HG03039 (cell line): Measurements from ENCODE around the gene CYP4A11.
"Not testable (repeated sequence)": the region's sequence is repeated elsewhere in the genome, so short reads cannot be mapped to it uniquely, and the experiment has no call there.

Experiments
- ATAC-seq: cut with Tn5 transposase; IDR thresholded peaks from one replicate; pipeline ENCODE4 v1.9.1; 2021; ENCODE audit warnings: mild to moderate bottlenecking, moderate library complexity; ENCODE audit not compliant: unreplicated experiment

Gene CYP4A11

GRCh38 chr1:46941135-46941694 lies at the start of gene CYP4A11:
TSS of gene CYP4A11 (minus strand) at chr1:46941476. CDS start at chr1:46941433, 43 bp downstream.
- ATAC-seq: no peak

- ATAC-seq: not testable (repeated sequence)
Observed at GRCh38 chr1:46990541-46990940, 49.3 kb upstream of the CYP4A11 start.

GRCh38 chr1:46983830-46984586 lies 42.7 kb upstream of the CYP4A11 start:
- ATAC-seq: no peak

- no peak for ATAC-seq
Observed at GRCh38 chr1:46983166-46983829, 42.0 kb upstream of the CYP4A11 start.

- no peak for ATAC-seq
Observed at GRCh38 chr1:46969014-46969619, 27.8 kb upstream of the CYP4A11 start.

GRCh38 chr1:46962272-46962671 lies 21.0 kb upstream of the CYP4A11 start:
- not testable (repeated sequence) for ATAC-seq

GRCh38 chr1:46961066-46961758 lies 19.9 kb upstream of the CYP4A11 start:
- no peak for ATAC-seq

GRCh38 chr1:46960250-46960649 lies 19.0 kb upstream of the CYP4A11 start:
- no peak for ATAC-seq

- not testable (repeated sequence) for ATAC-seq
Observed at GRCh38 chr1:46955116-46955515, 13.8 kb upstream of the CYP4A11 start.

- not testable (repeated sequence) for ATAC-seq
Observed at GRCh38 chr1:46953847-46954246, 12.6 kb upstream of the CYP4A11 start.

GRCh38 chr1:46949417-46949666 lies 8.1 kb upstream of the CYP4A11 start:
- not testable (repeated sequence) for ATAC-seq

GRCh38 chr1:46948629-46949416 lies 7.5 kb upstream of the CYP4A11 start:
- ATAC-seq: no peak

- ATAC-seq: not testable (repeated sequence)
Observed at GRCh38 chr1:46947706-46948105, 6.4 kb upstream of the CYP4A11 start.

- no peak for ATAC-seq
Observed at GRCh38 chr1:46942086-46942485, 810 bp upstream of the CYP4A11 start.

GRCh38 chr1:46940307-46940706 lies 969 bp downstream of the CYP4A11 start:
- ATAC-seq: no peak

- ATAC-seq: no peak
Observed at GRCh38 chr1:46937270-46937669, 4.0 kb downstream of the CYP4A11 start.

- no peak for ATAC-seq
Observed at GRCh38 chr1:46936788-46937187, 4.5 kb downstream of the CYP4A11 start.

- not testable (repeated sequence) for ATAC-seq
Observed at GRCh38 chr1:46934852-46935251, 6.4 kb downstream of the CYP4A11 start.

GRCh38 chr1:46932020-46932419 lies 9.3 kb downstream of the CYP4A11 start:
- not testable (repeated sequence) for ATAC-seq

- no peak for ATAC-seq
Observed at GRCh38 chr1:46931151-46931550, 10.1 kb downstream of the CYP4A11 start.
